ENCODE data around the gene PTAFR. TPM values are rescaled to one million over a fixed set of nuclear protein-coding genes. Genes with fewer than 3 reads are reported as not detected.

Gene PTAFR
- total RNA-seq, 1 donor from 2014 or later, result 1.2 TPM

GRCh38 chr1:28132171-28133167 lies 44.0 kb downstream of the PTAFR start:
- Histone ChIP-seq H3K4me3 (no peak overlapping the region), H3K9me3 (no peaks in the 10 kb centered on the region), H3K27ac (no peak overlapping the region), H3K4me1 (no peaks in the 10 kb centered on the region), H3K27me3 (no peaks in the 10 kb centered on the region), H3K36me3 (no peaks in the 10 kb centered on the region)
- intact Hi-C loops (cut with DNase I), result no loop called here
- TF ChIP-seq POLR2AphosphoS5 (IDR thresholded peaks at IDR 0.05; ENCODE audit: insufficient read depth in 1 of 2, low read depth in 1 of 2) (no peak), POLR2A (IDR thresholded peaks at IDR 0.05) (no peak), CTCF (IDR thresholded peaks at IDR 0.05) (no peak)
- no peak for DNase-seq (ENCODE audit: extremely low spot score in 2 of 2)

- DNase-seq (ENCODE audit: extremely low spot score in 2 of 2), result no peak
- Histone ChIP-seq H3K4me3 (no peak overlapping the region), H3K27ac (no peak overlapping the region), H3K36me3 (no peaks in the 10 kb centered on the region), H3K9me3 (no peaks in the 10 kb centered on the region), H3K27me3 (no peaks in the 10 kb centered on the region), H3K4me1 (no peaks in the 10 kb centered on the region)
- TF ChIP-seq POLR2AphosphoS5 (IDR thresholded peaks at IDR 0.05; ENCODE audit: insufficient read depth in 1 of 2, low read depth in 1 of 2) (no peak), POLR2A (IDR thresholded peaks at IDR 0.05) (no peak), CTCF (IDR thresholded peaks at IDR 0.05) (no peak)
- intact Hi-C loops (cut with DNase I), result no loop called here
These were observed 45.6 kb downstream of the PTAFR start for GRCh38 chr1:28130901-28131300.

- Histone ChIP-seq H3K27ac (no peak overlapping the region), H3K9me3 (no peaks in the 10 kb centered on the region), H3K4me1 (no peaks in the 10 kb centered on the region), H3K4me3 (no peak overlapping the region), H3K27me3 (no peaks in the 10 kb centered on the region), H3K36me3 (no peaks in the 10 kb centered on the region)
- TF ChIP-seq POLR2AphosphoS5 (IDR thresholded peaks at IDR 0.05; ENCODE audit: insufficient read depth in 1 of 2, low read depth in 1 of 2), result peak in 1 of 2 donors; percentile 66
- TF ChIP-seq POLR2A (IDR thresholded peaks at IDR 0.05), result no peak
- intact Hi-C loops (cut with DNase I), result no loop called here
- no peak for DNase-seq (ENCODE audit: extremely low spot score in 2 of 2)
These were observed 47.3 kb downstream of the PTAFR start for GRCh38 chr1:28129150-28129549.

DNA sequence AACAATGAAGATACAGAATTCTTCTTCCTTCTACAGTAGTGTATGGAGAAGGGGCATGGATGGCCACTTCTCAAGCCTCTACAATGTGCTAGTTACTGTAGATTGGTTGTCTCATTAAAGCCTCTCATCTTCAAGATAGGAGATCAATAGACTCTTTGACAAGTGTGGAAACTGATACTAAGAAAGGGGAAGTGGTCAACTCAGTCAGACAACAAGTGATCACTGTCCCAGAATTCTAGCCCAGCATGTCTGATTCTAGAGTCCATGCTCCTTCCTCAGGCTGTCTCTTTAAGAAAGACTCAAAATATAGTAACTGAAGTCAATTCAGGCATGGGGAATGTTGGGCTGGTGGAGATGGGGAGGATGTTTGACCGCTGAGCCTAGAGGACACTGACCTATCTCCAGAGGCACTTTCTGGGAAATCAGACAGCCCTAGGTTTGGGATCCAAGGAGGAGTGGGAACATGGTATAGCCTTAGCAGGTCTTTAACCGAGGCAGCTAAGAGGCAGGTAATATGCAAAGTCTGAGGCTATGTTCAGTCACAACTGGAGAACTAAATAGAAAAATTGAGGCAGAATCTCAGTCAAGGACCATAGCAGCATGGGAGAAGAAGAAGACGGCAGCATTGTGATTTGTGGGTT lies 48.8 kb downstream of the PTAFR start:
- no peak for DNase-seq (ENCODE audit: extremely low spot score in 2 of 2)
- no peak for TF ChIP-seq POLR2A (IDR thresholded peaks at IDR 0.05)
- no peak for TF ChIP-seq CTCF (IDR thresholded peaks at IDR 0.05)
- TF ChIP-seq POLR2AphosphoS5 (IDR thresholded peaks at IDR 0.05; ENCODE audit: insufficient read depth in 1 of 2, low read depth in 1 of 2), result no peak
- Histone ChIP-seq H3K4me3 (no peak overlapping the region), H3K27ac (no peak overlapping the region), H3K27me3 (no peaks in the 10 kb centered on the region), H3K9me3 (no peaks in the 10 kb centered on the region), H3K4me1 (no peaks in the 10 kb centered on the region), H3K36me3 (no peaks in the 10 kb centered on the region)
- intact Hi-C loops (cut with DNase I), result no loop called here

DNA sequence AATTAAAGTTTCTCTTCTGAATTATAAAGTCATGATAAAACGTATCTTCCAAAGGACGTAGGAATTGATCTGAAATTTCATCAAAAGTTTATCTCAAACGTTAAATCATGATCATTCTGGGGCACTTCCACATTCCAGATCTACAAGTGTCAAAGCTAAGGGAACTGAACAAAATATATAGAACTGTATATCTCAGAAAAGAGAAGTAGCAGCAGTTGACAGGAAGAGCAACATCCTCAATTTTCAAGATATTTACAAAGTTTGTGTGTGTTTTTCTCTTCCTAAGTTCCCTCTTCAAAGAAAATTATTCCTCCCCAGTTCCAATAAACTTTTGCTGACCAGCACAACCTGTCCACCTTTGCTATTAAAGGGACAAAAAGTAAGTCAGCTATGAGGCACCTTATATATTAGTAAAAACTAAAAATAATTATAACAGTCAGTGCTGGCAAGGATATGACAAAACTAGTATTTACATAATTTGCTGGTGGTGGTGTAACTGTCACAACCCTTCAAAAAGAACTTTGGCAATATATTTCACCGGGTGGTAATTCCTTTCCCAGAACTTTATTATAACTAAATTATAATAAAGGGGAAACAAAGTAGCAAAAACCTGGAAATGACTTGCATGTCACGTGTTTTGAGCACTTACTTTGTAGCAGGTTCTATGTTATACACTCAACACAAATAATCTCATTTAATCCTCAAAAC lies 49.6 kb downstream of the PTAFR start:
- TF ChIP-seq POLR2A (IDR thresholded peaks at IDR 0.05) (no peak), POLR2AphosphoS5 (IDR thresholded peaks at IDR 0.05; ENCODE audit: insufficient read depth in 1 of 2, low read depth in 1 of 2) (no peak), CTCF (IDR thresholded peaks at IDR 0.05) (no peak)
- intact Hi-C loops (cut with DNase I), result no loop called here
- H3K36me3 ChIP-seq, result no peaks in the 10 kb centered on the region
- H3K9me3 ChIP-seq, result no peaks in the 10 kb centered on the region
- no peak overlapping the region for H3K4me3 ChIP-seq
- no peaks in the 10 kb centered on the region for H3K4me1 ChIP-seq
- H3K27me3 ChIP-seq, result no peaks in the 10 kb centered on the region
- H3K27ac ChIP-seq, result no peak overlapping the region
- DNase-seq (ENCODE audit: extremely low spot score in 2 of 2), result no peak
